ENCODE data around the gene PSMB10.

PSMB10 gene

DNA sequence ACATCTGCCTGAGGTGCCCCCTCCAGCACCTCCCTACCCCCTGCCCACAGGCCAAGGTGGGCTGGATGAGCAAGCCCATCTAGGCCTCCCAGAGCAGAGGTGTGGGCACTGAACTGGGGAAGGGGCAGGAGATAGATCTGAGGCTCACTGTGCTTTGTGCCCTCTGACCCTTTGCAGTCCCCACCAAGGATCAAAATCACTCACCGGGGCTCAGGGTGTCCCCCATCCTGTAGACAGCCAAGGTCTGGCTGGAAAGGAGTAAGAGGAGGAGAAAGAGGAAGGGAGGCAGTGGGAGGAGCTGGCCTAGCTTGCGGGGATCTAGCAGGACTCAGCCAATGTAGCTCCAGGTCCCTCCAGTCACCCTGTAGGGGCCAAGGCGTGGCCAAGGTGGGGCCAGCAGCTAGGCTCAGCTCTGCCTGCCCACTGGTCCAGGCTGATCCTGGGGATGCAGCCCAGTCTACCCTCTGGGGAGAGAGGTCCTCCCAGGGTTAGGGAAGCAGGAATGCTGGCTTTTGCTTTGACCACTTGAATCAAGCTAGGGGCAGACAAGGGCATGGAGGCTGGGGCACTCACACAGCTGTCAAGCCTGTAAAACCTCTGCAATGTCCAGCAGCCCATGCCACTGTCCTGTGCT, 30.0 kb upstream of the PSMB10 start:
- no peak overlapping the region for H3K27ac ChIP-seq
- TF ChIP-seq, protein P1, sequence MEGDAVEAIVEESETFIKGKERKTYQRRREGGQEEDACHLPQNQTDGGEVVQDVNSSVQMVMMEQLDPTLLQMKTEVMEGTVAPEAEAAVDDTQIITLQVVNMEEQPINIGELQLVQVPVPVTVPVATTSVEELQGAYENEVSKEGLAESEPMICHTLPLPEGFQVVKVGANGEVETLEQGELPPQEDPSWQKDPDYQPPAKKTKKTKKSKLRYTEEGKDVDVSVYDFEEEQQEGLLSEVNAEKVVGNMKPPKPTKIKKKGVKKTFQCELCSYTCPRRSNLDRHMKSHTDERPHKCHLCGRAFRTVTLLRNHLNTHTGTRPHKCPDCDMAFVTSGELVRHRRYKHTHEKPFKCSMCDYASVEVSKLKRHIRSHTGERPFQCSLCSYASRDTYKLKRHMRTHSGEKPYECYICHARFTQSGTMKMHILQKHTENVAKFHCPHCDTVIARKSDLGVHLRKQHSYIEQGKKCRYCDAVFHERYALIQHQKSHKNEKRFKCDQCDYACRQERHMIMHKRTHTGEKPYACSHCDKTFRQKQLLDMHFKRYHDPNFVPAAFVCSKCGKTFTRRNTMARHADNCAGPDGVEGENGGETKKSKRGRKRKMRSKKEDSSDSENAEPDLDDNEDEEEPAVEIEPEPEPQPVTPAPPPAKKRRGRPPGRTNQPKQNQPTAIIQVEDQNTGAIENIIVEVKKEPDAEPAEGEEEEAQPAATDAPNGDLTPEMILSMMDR (conservative IDR thresholded peaks at IDR 0.05): no peak

DNA sequence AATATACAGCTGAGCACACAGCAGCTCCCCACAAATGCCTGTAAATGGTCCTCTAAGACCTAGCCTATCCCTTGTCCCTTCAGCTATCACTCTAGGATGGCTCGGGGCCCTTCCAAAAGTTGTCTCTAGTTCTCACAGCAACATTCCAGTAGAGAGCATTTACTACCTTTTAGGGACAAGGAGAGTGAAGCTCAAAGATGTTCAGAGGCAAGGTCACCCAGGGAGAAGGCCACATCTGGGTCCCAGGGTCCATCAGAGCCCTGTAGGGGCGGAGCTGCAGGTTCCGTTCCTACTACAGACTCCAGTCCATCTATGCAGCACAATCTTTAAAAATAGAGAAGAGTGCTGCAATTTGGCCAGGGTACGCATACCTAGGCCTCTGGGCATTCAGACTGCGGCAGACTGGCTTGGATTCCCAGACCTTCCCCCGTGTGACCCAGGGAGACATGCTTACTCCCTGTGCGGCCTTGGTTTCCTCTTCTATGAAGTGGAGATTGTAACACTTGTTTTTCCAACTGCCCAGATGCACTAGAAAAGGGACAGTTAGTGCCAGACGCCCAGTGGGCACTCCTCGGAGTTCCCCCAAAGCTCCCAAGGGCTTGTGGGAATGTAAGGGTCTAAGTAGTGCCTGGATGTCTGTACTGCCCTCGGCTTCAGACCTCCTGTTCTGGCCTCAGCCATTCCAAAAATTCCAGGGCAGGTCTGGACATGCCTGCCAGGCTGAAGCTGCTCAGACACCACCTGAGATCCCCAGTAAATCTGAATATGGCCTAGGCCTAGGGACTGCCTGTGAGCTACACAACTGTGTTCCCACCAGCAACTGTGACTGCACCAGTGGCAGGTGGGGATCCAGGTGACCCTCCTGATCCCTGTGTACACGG, 29.3 kb upstream of the PSMB10 start:
- no peak overlapping the region for H3K27ac ChIP-seq
- TF ChIP-seq, protein P1 (conservative IDR thresholded peaks at IDR 0.05): no peak

DNA sequence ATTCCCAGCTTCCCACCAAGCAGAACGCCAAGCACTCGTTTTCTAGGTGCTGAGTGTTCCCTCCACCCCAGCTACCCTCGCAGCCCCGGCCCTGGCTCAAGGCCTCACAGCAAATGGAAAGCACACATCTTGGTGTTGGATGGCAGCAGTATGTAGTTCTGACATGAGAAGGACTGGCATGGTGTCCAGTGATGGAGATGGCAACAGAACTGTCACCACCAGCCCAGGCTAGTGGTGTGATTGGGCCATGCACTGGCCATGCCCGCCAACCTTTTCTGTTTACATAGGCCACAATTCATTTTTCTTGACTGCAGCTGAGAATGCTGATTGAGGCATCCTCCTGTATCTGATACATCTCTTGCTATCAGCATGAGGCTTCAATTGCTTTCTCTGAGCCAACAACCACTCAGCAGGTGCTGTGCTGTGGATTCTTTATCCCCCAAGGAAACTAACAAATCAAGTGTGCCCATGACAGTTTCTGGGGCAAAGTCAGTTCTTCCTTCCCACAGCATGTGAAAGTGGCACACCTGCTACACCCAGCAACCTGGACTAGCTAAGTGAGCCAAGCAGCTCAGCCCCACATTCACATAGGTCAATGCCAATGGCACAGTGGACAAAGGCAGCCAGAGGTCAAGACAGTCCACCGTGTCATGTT, 28.0 kb upstream of the PSMB10 start:
- H3K27ac ChIP-seq: no peak overlapping the region
- TF ChIP-seq, protein P1 (conservative IDR thresholded peaks at IDR 0.05): no peak

DNA sequence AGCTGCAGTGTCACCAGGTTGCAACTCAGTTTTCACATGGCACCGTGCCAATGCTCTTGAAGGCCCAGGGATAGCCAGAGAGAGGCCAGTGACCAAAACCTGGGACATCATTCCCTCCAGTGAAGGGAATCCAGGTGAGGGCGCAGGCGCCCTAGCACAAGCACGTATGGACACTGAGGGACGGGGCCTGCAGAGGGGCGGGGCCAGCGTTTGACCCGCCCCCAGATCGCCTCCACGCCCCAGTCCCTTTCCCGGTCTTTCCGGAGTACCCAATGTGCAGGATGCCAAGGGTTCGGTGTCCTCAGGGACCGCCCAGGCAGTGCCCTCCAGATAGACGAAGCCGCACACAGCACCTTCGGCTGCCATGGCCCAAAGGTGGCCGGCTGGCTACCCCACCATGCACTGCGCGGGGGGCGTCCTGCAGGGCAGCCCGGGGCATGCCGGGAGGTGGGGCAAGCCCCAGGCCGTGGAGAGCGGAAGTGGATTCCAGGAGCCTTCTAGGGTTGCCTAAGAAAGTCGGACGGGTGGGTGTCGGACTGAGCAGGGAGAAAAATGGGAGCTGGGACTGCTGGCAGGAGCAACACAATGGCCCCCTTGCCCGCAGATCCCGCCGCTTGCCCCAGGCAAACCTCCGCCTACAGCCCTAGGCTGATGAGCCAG, 27.1 kb upstream of the PSMB10 start:
- TF ChIP-seq, protein P1 (conservative IDR thresholded peaks at IDR 0.05): no peak
- H3K27ac ChIP-seq: no peak overlapping the region

DNA sequence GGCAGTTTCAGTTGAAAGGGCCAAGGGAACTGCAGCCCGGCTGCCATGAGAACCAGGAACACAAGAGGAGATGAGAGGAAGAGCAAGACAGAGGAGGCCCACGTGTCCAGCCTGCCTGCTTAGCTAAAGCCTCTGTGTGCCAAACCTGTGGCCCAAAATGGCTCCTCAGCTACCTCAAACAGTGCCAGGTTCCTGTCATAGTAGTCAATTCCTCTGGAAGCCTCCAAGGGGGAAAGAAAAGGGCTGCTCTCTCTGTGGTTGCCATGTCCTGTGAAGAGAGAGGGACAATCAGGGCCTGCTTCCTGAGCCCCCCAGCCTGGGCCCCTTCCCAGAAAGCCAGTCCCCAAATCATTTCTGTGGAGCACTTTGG, 26.6 kb upstream of the PSMB10 start:
- no peak overlapping the region for H3K27ac ChIP-seq
- TF ChIP-seq, protein P1 (conservative IDR thresholded peaks at IDR 0.05): no peak

DNA sequence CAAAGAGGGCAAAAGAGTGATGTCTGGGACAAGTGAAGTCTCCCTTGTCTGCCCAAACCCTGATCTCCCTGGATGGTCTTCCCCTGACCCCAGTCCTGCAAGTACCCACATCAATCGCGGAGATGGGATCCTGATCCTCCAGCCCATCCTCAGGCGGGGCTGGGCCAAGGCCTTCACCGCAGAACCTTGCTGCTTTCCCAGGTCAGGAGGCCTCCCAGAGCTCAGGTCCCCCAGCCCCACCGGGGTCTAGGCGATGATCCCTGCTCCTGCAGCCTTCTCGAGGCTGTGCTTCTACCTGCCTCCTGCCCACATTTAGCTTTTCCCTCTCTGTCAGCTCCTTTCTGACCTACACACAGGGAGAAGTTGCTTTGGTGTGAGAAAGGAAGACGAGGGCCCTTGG, 25.5 kb upstream of the PSMB10 start:
- TF ChIP-seq, protein P1 (conservative IDR thresholded peaks at IDR 0.05): no peak
- H3K27ac ChIP-seq: no peak overlapping the region

DNA sequence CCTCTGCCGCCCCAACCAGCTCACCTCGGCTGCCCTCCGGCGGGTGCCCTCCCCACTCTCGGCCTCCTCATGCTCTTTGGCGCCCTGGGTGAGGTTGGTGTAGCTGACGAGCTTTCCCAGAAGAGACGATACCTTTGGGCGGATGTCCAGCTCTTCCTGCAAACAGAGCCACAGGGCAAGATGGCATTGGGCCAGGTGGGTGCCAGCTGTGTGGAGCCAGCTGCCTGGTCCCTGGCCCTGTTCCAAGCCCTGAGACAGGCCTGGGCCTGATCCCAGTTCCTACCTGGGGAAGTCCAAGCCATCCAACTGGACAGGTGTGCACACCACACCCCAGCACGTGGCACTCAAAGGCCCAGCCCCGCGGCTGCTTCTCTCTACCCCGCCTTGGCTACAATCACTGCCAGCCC, 24.9 kb upstream of the PSMB10 start:
- TF ChIP-seq, protein P1 (conservative IDR thresholded peaks at IDR 0.05): no peak

More for the DNA sequence above, 24.9 kb upstream of the PSMB10 start:
- H3K27ac ChIP-seq: no peak overlapping the region

Measured in VCaP (cell line).